Mucosa of gallbladder (tissue), 1 donor: ENCODE data around the gene OR14A16. TPM values are rescaled to one million over a fixed set of nuclear protein-coding genes. Genes with fewer than 3 reads are reported as not detected.

Experiments used
- DNase-seq: peaks from one replicate; pipeline ENCODE4 v3.0.0-alpha.2; 2020; ENCODE audit warnings: low spot score
- total RNA-seq: library from RNA; stranded (reverse); gene quantifications from one replicate; pipeline ENCODE4 v1.2.1, GENCODE V29; 2021
- donor health status: DM: no; HTN: no; CAD: no.

OR14A16 gene
- total RNA-seq, 1 donor from 2014 or later = not detected

DNA sequence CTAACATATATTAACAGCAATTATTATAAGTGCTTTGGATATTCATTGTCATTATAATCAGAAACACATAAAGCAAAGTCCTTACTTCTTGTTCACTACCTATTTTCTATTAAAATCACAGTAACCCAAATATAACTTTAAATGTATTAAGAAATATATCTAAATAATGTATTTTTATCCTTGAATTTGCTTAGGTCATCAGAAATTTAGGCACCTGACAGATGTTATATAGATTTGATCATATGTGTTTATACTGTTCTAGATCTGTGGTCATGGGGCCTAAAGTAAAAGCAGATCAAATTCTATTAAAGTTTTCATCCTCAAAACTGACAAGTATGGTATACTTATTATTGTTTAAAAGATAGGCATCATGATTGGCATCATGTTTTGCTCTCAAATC is 54.3 kb downstream of the OR14A16 start:
- no peak for DNase-seq

Other genes starting within 250 kb of the OR14A16 start
- not detected for gene OR2G2, start 235.8 kb downstream of the OR14A16 start, total RNA-seq
- gene OR2G3, start 218.5 kb downstream of the OR14A16 start, total RNA-seq = not detected
- not detected for gene OR13G1, start 144.4 kb downstream of the OR14A16 start, total RNA-seq
- gene OR6F1, start 107.5 kb downstream of the OR14A16 start, total RNA-seq = not detected
- not detected for gene OR14K1, start 85.5 kb downstream of the OR14A16 start, total RNA-seq
- not detected for gene OR14A2, start 76.0 kb downstream of the OR14A16 start, total RNA-seq
- gene OR1C1, start 63.6 kb downstream of the OR14A16 start, total RNA-seq = not detected
- not detected for gene OR11L1, start 17.8 kb upstream of the OR14A16 start, total RNA-seq
- 0.66 TPM for gene TRIM58, start 33.1 kb upstream of the OR14A16 start, total RNA-seq
- gene OR2W3, start 71.5 kb upstream of the OR14A16 start, total RNA-seq = 0.66 TPM
- gene OR2T8, start 96.1 kb upstream of the OR14A16 start, total RNA-seq = not detected
- gene OR2AJ1, start 100.8 kb upstream of the OR14A16 start, total RNA-seq = not detected
- gene OR2L8, start 124.7 kb upstream of the OR14A16 start, total RNA-seq = not detected
- gene OR2AK2, start 141.1 kb upstream of the OR14A16 start, total RNA-seq = not detected
- gene OR2L5, start 189.5 kb upstream of the OR14A16 start, total RNA-seq = not detected
- 0.06 TPM for gene OR2L2, start 206.0 kb upstream of the OR14A16 start, total RNA-seq
- not detected for gene OR2L3, start 222.7 kb upstream of the OR14A16 start, total RNA-seq